Panc1 (cell line): ENCODE results near the gene TMEM120B. TPM values are rescaled to one million over a fixed set of nuclear protein-coding genes. Genes with fewer than 3 reads are reported as not detected.
"Not testable (repeated sequence)": the region's sequence is repeated elsewhere in the genome, so short reads cannot be mapped to it uniquely, and the experiment has no call there.

ENCODE experiments used
- ATAC-seq: fragments of 200-7000 bp; cut with Tn5 transposase; 2 replicates; pipeline ENCODE4 v1.9.1; 2020; ENCODE audit warnings: mild to moderate bottlenecking, moderate library complexity
- BruUV-seq: library from RNA; stranded (reverse); fragments of 400-500 nt; replicated peaks from 2 replicates; lab custom pipeline; 2021; lab: Mats Ljungman, UMichigan
- CTCF ChIA-PET: fragments of 300-600 bp; sonication (Branson Sonifier 250); formaldehyde crosslinking; loops from one replicate; lab custom pipeline; 2022; ENCODE audit warnings: antibody characterized with exemption; lab: Charles Lee
- POLR2A ChIA-PET: fragments of 300-600 bp; sonication (Branson Sonifier 250); formaldehyde crosslinking; loops from one replicate; lab custom pipeline; 2022; ENCODE audit warnings: antibody characterized with exemption; lab: Charles Lee
- DNase-seq: peaks from one replicate; pipeline ENCODE4 v3.0.0-alpha.2; 2010; ENCODE audit warnings: low read depth, low spot score
- H3K27ac ChIP-seq: 2 replicates; pipeline ENCODE4 v1.5.1; 2011; ENCODE audit warnings: mild to moderate bottlenecking, low read length, inconsistent platforms
- H3K27me3 ChIP-seq: fragments of 200-500 bp; sonication (Bioruptor generic); 2 replicates; pipeline ENCODE4 v1.6.0; 2014; ENCODE audit warnings: low read length, inconsistent platforms; ENCODE audit not compliant: control insufficient read depth, insufficient read depth
- H3K36me3 ChIP-seq: fragments of 200-500 bp; sonication (Bioruptor generic); 2 replicates; pipeline ENCODE4 v1.5.1; 2014; ENCODE audit warnings: inconsistent platforms, mild to moderate bottlenecking, low read length, moderate library complexity; ENCODE audit not compliant: control insufficient read depth, insufficient read depth
- H3K4me1 ChIP-seq: 2 replicates; pipeline ENCODE4 v1.5.1; 2011; ENCODE audit warnings: inconsistent platforms, mild to moderate bottlenecking, low read length, moderate library complexity; ENCODE audit not compliant: control insufficient read depth, insufficient read depth
- H3K4me3 ChIP-seq, 2 experiments: 2 replicates each; pipeline ENCODE4 v1.5.1; 2011 to 2012; ENCODE audit warnings: low read depth in 2 of 2, low read length in 2 of 2, mild to moderate bottlenecking in 2 of 2, inconsistent platforms in 1 of 2, moderate library complexity in 1 of 2
- H3K9me3 ChIP-seq: fragments of 200-500 bp; sonication (Bioruptor generic); 2 replicates; pipeline ENCODE4 v1.5.1; 2014; ENCODE audit warnings: low read depth, mild to moderate bottlenecking, inconsistent platforms, low read length, moderate library complexity; ENCODE audit not compliant: control insufficient read depth, insufficient read depth
- CTCF ChIP-seq: fragments of 450-650 bp; IDR thresholded peaks from 2 replicates; pipeline ENCODE4 v1.5.1; 2017; ENCODE audit warnings: mild to moderate bottlenecking
- POLR2AphosphoS5 ChIP-seq: IDR thresholded peaks from 2 replicates; pipeline ENCODE4 v1.6.1; 2012; ENCODE audit warnings: mild to moderate bottlenecking, low read depth, low read length, moderate library complexity
- REST ChIP-seq, 2 experiments: IDR thresholded peaks; 2 replicates each; pipeline ENCODE4 v1.6.1; 2011 to 2012; ENCODE audit warnings: low read depth in 2 of 2, control low read depth in 1 of 2, low read length in 1 of 2, mild to moderate bottlenecking in 1 of 2, moderate library complexity in 1 of 2; ENCODE audit not compliant: insufficient read depth in 1 of 2
- SIN3A ChIP-seq: IDR thresholded peaks from 2 replicates; pipeline ENCODE4 v1.6.1; 2012; ENCODE audit warnings: low read depth, mild to moderate bottlenecking, low read length, moderate library complexity, borderline replicate concordance; ENCODE audit not compliant: insufficient read depth
- TCF7L2 ChIP-seq: IDR thresholded peaks from 2 replicates; pipeline ENCODE4 v1.6.1; 2011; ENCODE audit warnings: mild to moderate bottlenecking, low read depth, low read length, inconsistent platforms
- in situ Hi-C: cut with HindIII; loops from 2 replicates; pipeline ENCODE4 v1.10.0; 2016; ENCODE audit warnings: low sequenced_read_pairs, low pct_unique_long_range_greater_than_20kb
- intact Hi-C: fragments of 100-400 bp; cut with micrococcal nuclease; formaldehyde crosslinking; loops from one replicate; pipeline ENCODE4 v1.10.0; 2022; ENCODE audit not compliant: unreplicated experiment
- total RNA-seq: library from RNA; stranded (reverse); gene quantifications from one replicate; pipeline ENCODE4 v1.2.1, GENCODE V29; 2021; ENCODE audit not compliant: unreplicated experiment

The TMEM120B gene
- total RNA-seq, 1 experiment from 2014 or later: 22.3 TPM

GRCh38 chr12:121705514-121705913 is 7.0 kb upstream of the TMEM120B start:
- ChIA-PET CTCF (no interaction called here), POLR2A (no interaction called here)
- Histone ChIP-seq H3K4me1 (no peaks in the 10 kb centered on the region), H3K27ac (no peak overlapping the region), H3K36me3 (no peaks in the 10 kb centered on the region), H3K9me3 (no peaks in the 10 kb centered on the region), H3K4me3 (no peak overlapping the region), H3K27me3 (no peaks in the 10 kb centered on the region)
- intact Hi-C loops (no loop called here), in situ Hi-C loops (no loop called here)
- TF ChIP-seq TCF7L2 (no peak), CTCF (no peak), SIN3A (no peak), POLR2AphosphoS5 (no peak), REST (IDR thresholded peaks at IDR 0.05; ENCODE audit: insufficient read depth in 1 of 2, low read depth in 2 of 2, low read length in 1 of 2) (no peak)
- no TSS peak for BruUV-seq
- DNase-seq (no peak), ATAC-seq (no peak)

DNA sequence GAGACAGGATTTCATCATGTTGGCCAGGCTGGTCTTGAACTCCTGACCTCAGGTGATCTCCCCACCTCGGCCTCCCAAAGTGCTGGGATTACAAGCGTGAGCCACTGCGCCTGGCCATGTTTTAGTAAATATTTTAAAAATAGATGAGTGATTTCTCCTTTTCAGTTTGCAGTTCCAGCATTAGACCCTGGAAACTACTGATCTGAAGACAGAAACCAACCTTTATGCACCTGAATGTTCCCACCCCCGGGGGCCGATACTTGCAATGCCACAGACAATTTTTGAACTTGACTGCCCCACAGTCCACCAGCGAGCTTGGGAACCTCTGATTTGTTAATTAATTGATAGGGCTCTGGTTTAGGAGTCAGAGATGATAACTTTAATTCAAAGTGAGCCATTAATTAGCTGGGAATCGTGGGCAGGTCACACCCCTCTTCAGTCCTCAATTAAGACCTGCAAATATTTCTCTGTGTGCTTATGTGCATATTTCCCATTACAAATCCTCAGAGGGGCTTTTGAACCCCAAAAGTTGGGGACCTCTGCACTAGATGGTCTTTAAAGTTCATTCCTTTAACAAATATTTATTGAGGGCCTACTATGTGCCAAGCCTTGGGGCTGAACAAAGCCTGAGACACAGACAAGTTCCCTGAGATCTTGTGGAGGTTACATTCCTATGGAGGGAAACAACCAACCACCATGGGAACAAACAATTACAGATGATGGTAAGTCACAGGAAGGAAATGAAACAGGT is 4.1 kb upstream of the TMEM120B start:
- intact Hi-C loops: no loop called here
- DNase-seq: no peak
- H3K4me3 ChIP-seq: no peak overlapping the region
- TF ChIP-seq TCF7L2 (no peak), SIN3A (no peak), REST (IDR thresholded peaks at IDR 0.05; ENCODE audit: insufficient read depth in 1 of 2, low read depth in 2 of 2, low read length in 1 of 2) (no peak), POLR2AphosphoS5 (no peak), CTCF (no peak)
- ATAC-seq: no peak
- POLR2A ChIA-PET: no interaction called here
- in situ Hi-C loops: no loop called here
- H3K36me3 ChIP-seq: 0 out of 2 replicates have a peak, but pooled peaks cover 3% of the 10 kb centered on the region
- H3K27me3 ChIP-seq: no peaks in the 10 kb centered on the region
- H3K9me3 ChIP-seq: no peaks in the 10 kb centered on the region
- H3K4me1 ChIP-seq: peaks cover 6% of the 10 kb centered on the region; the same call in 1 of the 2 replicates
- CTCF ChIA-PET: interaction anchor here (1.0 kb wide), 1 partner anchor 9 kb away, joined by 6 read pairs; no protein-coding TSS in a partner anchor
- no peak overlapping the region for H3K27ac ChIP-seq
- BruUV-seq: no TSS peak

DNA sequence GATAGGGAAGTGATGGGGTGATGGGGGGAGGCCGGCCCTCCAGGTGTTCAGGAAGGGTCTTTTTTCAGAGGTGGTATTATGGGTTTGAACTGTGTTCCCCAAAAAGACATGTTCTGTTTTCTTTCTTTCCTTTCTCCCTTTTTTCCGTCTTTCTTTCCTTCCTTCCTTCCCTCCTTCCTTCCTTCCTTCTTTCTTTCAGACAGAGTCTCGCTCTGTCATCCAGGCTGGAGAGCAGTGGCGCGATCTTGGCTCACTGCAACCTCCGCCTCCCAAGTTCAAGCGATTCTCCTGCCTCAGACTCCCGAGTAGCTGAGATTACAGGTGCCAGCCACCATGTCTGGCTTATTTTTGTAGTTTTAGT is 3.5 kb upstream of the TMEM120B start:
- H3K9me3 ChIP-seq, BruUV-seq, POLR2A ChIA-PET, in situ Hi-C loops, intact Hi-C loops, CTCF ChIA-PET, DNase-seq, H3K36me3 ChIP-seq, ATAC-seq, H3K4me3 ChIP-seq, H3K27ac ChIP-seq, H3K27me3 ChIP-seq: not testable (repeated sequence)
- peaks cover 11% of the 10 kb centered on the region; the same call in 1 of the 2 replicates for H3K4me1 ChIP-seq
